Caki2 (cell line): ENCODE measurements around the gene VSIG8. TPM values are rescaled to one million over a fixed set of nuclear protein-coding genes. Genes with fewer than 3 reads are reported as not detected.

Experiments used
- DNase-seq: peaks from one replicate; pipeline ENCODE4 v3.0.0-alpha.2; 2015; ENCODE audit warnings: low read depth
- in situ Hi-C: cut with HindIII; loops from 2 replicates; pipeline ENCODE4 v1.10.0; 2016; ENCODE audit warnings: low sequenced_read_pairs, low pct_unique_long_range_greater_than_20kb, mixed read lengths
- total RNA-seq: library from RNA; depleted of rRNA; stranded (reverse); fragments of >200 nt; shearing (Covaris generic); gene quantifications from 2 replicates; pipeline ENCODE4 v1.2.3, GENCODE V29; 2014; ENCODE audit warnings: low replicate concordance

Gene VSIG8
- total RNA-seq, 1 experiment from 2014 or later: 0.57 TPM

- peak; percentile 39 for DNase-seq
- in situ Hi-C loops: no loop called here
These were observed 16.5 kb downstream of the VSIG8 start for GRCh38 chr1:159845751-159846629.

DNA sequence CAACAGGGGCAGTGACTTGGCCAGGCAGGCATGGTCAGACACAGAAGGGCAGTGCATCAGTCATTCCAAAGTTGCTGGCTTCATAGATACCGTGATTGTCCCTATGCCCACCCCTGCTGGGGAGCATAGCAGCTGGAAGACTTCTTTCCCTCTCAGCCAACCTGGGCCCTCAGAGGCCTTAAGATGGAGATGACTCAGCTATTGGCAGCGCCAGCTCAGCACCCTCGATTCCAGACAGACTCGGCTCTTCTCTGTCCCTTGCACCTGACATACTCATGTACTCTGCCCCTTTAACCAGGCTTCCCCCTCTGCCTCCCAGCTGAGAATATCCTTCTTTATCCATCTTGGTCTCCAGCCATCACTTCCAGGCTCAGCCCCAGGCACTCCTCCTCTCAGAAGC is 19.0 kb downstream of the VSIG8 start:
- in situ Hi-C loops: no loop called here

DNA sequence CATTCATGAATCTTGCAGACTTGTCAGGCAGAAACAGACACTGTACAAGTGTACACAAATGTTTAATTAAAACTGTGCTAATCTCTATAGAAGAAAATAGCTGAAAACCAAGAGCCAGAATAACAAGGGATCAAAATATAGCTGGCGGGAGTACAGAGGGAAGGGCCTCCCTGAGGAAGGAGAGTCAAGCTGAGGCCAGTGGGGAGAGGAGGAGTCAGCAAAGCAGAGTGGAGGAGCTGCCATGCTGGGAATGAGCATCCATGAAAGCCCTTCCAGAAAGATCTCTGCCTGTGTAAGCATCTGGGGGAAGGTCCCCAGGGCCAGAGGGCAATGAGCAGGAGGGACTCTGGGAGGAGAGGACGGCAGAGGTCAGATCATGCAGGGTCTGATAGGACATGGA is 20.7 kb downstream of the VSIG8 start:
- in situ Hi-C loops: no loop called here

More for the DNA sequence above, 19.0 kb downstream of the VSIG8 start:
- DNase-seq: no peak

GRCh38 chr1:159839116-159839849 is 23.2 kb downstream of the VSIG8 start:
- DNase-seq: no peak
- in situ Hi-C loops: no loop called here

More for the DNA sequence above, 20.7 kb downstream of the VSIG8 start:
- DNase-seq: no peak

- DNase-seq: no peak
- in situ Hi-C loops: no loop called here
These were observed 23.7 kb downstream of the VSIG8 start for GRCh38 chr1:159838715-159839114.

GRCh38 chr1:159835862-159836525 is 26.5 kb downstream of the VSIG8 start:
- in situ Hi-C loops: no loop called here
- no peak for DNase-seq

GRCh38 chr1:159835356-159835755 is 27.1 kb downstream of the VSIG8 start:
- no peak for DNase-seq
- in situ Hi-C loops: no loop called here

DNA sequence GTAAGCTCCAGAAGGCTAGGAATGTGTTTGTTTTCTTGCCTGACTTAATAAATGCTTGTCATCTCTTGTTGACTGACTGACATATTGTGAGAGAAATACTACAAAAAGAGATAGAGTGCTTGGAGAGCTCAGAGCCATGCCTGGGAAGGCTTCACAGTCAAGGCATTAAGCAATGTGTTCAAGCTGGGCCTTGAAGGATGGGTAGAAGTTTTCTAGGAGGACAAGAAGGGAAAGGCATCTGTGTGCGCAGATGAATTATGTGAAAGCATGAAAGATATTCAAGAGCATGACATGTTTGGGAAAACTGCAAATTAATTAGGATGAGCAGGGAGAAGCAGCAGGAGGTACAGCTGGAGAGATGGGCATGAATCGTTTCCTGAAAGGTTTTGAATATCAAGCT is 30.1 kb downstream of the VSIG8 start:
- DNase-seq: no peak
- in situ Hi-C loops: no loop called here

DNA sequence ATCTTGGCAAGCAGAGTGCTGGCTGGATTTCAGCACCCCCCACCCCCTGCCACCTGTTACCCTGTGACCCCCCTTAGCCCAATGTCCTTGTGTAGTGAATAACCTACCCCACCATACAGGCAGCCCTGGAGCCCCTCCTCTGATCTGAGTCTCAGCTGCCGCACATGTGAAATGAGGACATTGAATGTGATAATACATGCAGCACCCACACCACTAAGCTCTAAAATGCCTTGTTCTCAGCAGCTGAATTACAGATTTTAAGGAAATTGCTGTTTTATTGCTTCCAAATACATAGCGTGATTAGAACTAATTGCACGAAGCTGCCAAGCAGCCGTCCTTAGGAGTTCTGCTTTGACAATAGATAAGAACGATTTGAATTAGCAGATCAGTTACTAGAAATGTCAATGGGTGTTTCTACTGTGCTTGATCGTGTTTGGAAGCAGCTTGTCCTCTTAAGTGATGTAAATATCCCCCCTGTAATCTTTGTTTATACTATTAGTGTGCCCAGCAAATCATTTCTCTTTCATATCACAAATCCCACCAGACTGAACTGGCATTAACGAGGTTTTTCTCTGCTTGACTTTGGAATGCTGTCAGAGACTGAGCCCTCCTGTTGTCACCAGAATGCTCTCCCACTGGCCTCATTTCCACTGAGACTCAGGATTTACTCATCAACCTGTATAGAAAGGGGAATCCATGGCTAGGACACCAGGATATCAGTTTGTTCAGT is 30.9 kb downstream of the VSIG8 start:
- in situ Hi-C loops: no loop called here
- no peak for DNase-seq

DNA sequence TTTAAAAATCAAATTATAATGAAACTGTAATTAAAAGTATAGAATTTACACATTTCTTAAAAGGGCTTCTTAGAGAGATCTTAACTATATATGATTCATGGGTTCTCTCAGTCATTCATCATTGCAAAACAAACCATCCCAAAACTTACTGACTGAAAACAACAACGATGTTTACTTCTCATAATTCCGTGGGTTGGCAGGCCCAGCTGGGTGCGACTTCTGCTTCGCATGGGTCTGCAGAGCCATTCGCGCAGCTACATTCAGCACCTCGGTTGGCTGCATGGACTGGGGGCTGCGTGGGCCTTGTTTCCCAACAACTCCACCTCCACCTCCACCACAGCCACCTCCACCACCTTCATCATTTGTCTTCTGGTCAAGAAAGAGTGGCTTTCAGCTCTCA is 31.7 kb downstream of the VSIG8 start:
- in situ Hi-C loops: no loop called here
- DNase-seq: no peak

DNA sequence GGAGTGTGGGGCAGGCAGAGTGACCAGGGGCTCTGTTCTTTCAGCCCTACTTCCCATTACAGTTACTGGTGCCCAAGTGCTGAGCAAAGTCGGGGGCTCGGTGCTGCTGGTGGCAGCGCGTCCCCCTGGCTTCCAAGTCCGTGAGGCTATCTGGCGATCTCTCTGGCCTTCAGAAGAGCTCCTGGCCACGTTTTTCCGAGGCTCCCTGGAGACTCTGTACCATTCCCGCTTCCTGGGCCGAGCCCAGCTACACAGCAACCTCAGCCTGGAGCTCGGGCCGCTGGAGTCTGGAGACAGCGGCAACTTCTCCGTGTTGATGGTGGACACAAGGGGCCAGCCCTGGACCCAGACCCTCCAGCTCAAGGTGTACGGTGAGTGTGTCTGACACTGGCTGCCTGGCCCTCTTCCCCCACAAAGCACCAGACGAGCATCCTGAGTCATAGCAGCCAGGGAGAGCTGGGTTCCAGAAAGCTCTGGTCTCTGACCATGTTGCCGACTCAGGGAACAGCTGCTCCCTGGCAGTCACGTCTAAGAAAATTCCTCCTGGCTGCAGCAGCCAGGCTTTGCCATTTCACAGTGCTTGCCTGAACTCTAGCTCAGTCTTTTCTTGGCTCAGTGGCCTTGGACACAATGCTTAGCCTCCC is 32.5 kb downstream of the VSIG8 start:
- DNase-seq: no peak
- in situ Hi-C loops: no loop called here

DNA sequence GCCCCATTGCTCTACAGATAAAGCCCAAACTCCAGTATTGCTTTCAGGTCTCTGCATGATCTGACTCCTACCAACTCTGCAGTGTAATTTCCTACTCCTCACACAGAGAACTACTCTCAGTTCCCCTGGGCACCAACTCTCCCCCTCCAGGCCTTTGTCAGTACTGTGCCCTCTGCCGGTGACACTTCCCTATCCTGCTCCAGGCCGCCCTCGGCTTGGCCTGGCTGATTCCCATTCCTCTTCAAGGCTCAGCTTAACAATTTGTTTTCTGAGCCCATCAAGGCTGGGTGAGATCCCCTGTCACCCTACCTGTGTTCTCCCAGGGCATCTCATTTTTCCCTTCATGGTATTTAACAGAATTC is 33.2 kb downstream of the VSIG8 start:
- in situ Hi-C loops: no loop called here

GRCh38 chr1:159828581-159829272 is 33.7 kb downstream of the VSIG8 start:
- in situ Hi-C loops: no loop called here

More for the DNA sequence above, 33.2 kb downstream of the VSIG8 start:
- DNase-seq: no peak

DNA sequence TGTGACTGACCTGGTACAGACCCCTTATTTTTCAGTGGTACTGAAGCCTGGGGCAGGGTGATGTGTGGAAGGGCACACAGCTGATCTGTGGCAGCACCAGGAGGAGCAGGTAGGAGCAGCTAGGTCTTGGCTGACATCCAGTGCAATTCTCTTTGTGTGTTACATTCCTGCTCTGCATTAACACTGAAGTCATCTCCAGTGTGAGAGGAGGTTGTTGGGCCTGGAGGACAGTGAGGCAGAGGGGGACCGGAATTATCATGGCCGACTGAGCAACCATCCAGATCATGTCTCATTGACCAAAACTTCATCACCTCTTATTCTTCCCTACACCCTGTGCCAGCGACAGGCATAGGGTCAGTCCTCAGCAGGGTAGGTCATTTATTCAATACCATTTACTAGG is 34.3 kb downstream of the VSIG8 start:
- no peak for DNase-seq
- in situ Hi-C loops: no loop called here

More at GRCh38 chr1:159828581-159829272, 33.7 kb downstream of the VSIG8 start:
- no peak for DNase-seq

- DNase-seq: no peak
- in situ Hi-C loops: no loop called here
These were observed 34.9 kb downstream of the VSIG8 start for GRCh38 chr1:159827549-159827948.

GRCh38 chr1:159827102-159827490 is 35.4 kb downstream of the VSIG8 start:
- DNase-seq: no peak
- in situ Hi-C loops: no loop called here

DNA sequence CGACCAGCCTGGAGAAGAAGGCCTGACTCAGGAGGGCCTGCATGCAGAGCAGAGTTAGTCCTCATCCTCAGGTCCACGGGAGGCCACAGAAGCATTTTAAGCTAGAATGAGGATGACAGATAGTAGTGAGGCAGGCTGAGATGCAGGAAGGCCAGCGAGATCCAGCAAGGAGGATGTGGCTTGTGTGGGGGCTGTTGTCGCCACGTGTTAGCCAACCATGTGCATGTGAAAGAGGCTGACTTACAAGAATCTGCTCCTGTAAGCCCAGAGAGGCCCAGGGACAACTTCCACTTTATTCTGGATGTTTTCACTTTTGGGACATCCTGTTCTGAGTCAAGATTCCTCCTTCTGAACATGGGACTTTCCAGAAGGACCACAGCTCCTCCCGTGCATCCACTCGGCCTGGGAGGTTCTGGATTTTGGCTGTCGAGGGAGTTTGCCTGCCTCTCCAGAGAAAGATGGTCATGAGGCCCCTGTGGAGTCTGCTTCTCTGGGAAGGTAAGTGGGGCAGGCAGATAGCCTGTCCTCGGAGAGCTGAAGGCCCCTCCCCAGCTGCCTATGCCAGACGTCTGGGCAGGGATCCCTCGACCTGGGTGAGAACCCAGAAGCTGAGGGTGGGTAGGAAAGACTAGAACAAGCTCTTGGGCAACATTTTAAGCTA is 35.9 kb downstream of the VSIG8 start, which contains the start of gene SLAMF8:
SLAMF8 (plus strand) TSS at position 433 of the 661 bp plus-strand sequence; CDS start at position 459, 26 bp downstream.
- in situ Hi-C loops: no loop called here
- no peak for DNase-seq
